Ovary (tissue), 3 donors: ENCODE results near the gene COX7B.

Source experiments
- CTCF ChIP-seq, 3 donors: fragments of 450-650 bp in 2 of 3; fragments of 200-600 bp in 1 of 3; IDR thresholded peaks; one replicate each; pipeline versions ENCODE4 v1.5.1 to v1.8.0; 2016 to 2022; ENCODE audit warnings: antibody characterized with exemption in 3 of 3, mild to moderate bottlenecking in 1 of 3
- POLR2A ChIP-seq: fragments of 450-650 bp; IDR thresholded peaks from one replicate; pipeline ENCODE4 v1.6.1; 2017; ENCODE audit warnings: antibody characterized with exemption, mild to moderate bottlenecking, moderate library complexity
- donor health status: DM: no; HTN: no; CAD: no.

- TF ChIP-seq CTCF (IDR thresholded peaks at IDR 0.05) (no peak), POLR2A (no peak)
These were observed 54.4 kb downstream of the COX7B start for GRCh38 chrX:77953708-77954107.
